OCI-LY1 (cell line): ENCODE results near the gene PTK7.

Experiments
- H2AFZ ChIP-seq: fragments of 200-600 bp; sonication (generic), shearing (Covaris generic); 2 replicates; pipeline ENCODE4 v1.6.0; 2014; ENCODE audit warnings: antibody characterized with exemption, mild to moderate bottlenecking, low read length
- H3F3A ChIP-seq: fragments of 200-600 bp; sonication (generic), shearing (Covaris generic); 2 replicates; pipeline ENCODE4 v1.6.0; 2014; ENCODE audit warnings: mild to moderate bottlenecking, antibody characterized with exemption, low read length, moderate library complexity; ENCODE audit not compliant: insufficient read depth
- H3K27ac ChIP-seq: fragments of 200-600 bp; sonication (generic); 2 replicates; pipeline ENCODE4 v1.5.1; 2014; ENCODE audit warnings: low read length, mixed run types, mild to moderate bottlenecking, low read depth; ENCODE audit not compliant: poor library complexity, severe bottlenecking
- H3K27me3 ChIP-seq: fragments of 200-600 bp; sonication (generic); 2 replicates; pipeline ENCODE4 v1.6.0; 2014; ENCODE audit warnings: antibody characterized with exemption, mild to moderate bottlenecking, low read length, moderate library complexity; ENCODE audit not compliant: insufficient read depth
- H3K36me3 ChIP-seq: fragments of 200-600 bp; sonication (generic); 2 replicates; pipeline ENCODE4 v1.6.1; 2014; ENCODE audit warnings: mild to moderate bottlenecking, antibody characterized with exemption, low read length, moderate library complexity, mixed read lengths; ENCODE audit not compliant: insufficient read depth
- H3K4me1 ChIP-seq: fragments of 200-600 bp; sonication (generic); 2 replicates; pipeline ENCODE4 v1.5.1; 2014; ENCODE audit warnings: mild to moderate bottlenecking, low read length, moderate library complexity; ENCODE audit not compliant: insufficient read depth, severe bottlenecking
- H3K4me2 ChIP-seq: fragments of 200-600 bp; sonication (generic), shearing (Covaris generic); 2 replicates; pipeline ENCODE4 v1.6.1; 2014; ENCODE audit warnings: low read length
- H3K4me3 ChIP-seq: fragments of 200-600 bp; sonication (generic); 2 replicates; pipeline ENCODE4 v1.5.1; 2014; ENCODE audit warnings: low read length, low read depth, mild to moderate bottlenecking, mixed read lengths; ENCODE audit not compliant: poor library complexity, severe bottlenecking
- H3K79me2 ChIP-seq: fragments of 200-600 bp; shearing (Covaris generic); 2 replicates; pipeline ENCODE4 v1.6.1; 2016; ENCODE audit warnings: mixed run types, low read length, mixed read lengths; ENCODE audit not compliant: insufficient read depth
- H3K9ac ChIP-seq: fragments of 200-600 bp; sonication (generic), shearing (Covaris generic); 2 replicates; pipeline ENCODE4 v1.6.1; 2014; ENCODE audit warnings: mild to moderate bottlenecking, low read length, mixed read lengths
- H3K9me2 ChIP-seq: fragments of 200-600 bp; sonication (generic), shearing (Covaris generic); 2 replicates; pipeline ENCODE4 v1.6.1; 2014; ENCODE audit warnings: low read depth, mild to moderate bottlenecking, low read length, mixed read lengths
- H3K9me3 ChIP-seq: fragments of 200-600 bp; shearing (Covaris generic); 2 replicates; pipeline ENCODE4 v1.6.1; 2014; ENCODE audit warnings: low read length, mixed read lengths
- H4K20me1 ChIP-seq: fragments of 200-600 bp; sonication (generic), shearing (Covaris generic); 2 replicates; pipeline ENCODE4 v1.6.0; 2016; ENCODE audit warnings: mild to moderate bottlenecking, low read length; ENCODE audit not compliant: insufficient read depth
- EZH2 ChIP-seq: fragments of 200-600 bp; sonication (generic), shearing (Covaris generic); IDR thresholded peaks from 2 replicates; pipeline ENCODE4 v1.8.0; 2017; ENCODE audit warnings: borderline replicate concordance, mixed run types, mild to moderate bottlenecking, antibody characterized with exemption, low read length, moderate library complexity, mixed read lengths
- TF ChIP-seq, protein P1 (sequence below): fragments of 200-600 bp; sonication (generic), shearing (Covaris generic); IDR thresholded peaks from 2 replicates; pipeline ENCODE4 v1.5.1; 2017; ENCODE audit warnings: mild to moderate bottlenecking, antibody characterized with exemption, low read length, moderate library complexity, mixed read lengths

Gene PTK7

GRCh38 chr6:43089874-43090558 lies 13.9 kb downstream of the PTK7 start:
- Histone ChIP-seq H2AFZ (no peak overlapping the region), H3K9ac (no peak overlapping the region), H3F3A (no peaks in the 10 kb centered on the region), H3K27me3 (no peaks in the 10 kb centered on the region), H3K27ac (no peak overlapping the region), H3K36me3 (no peaks in the 10 kb centered on the region), H3K79me2 (no peaks in the 10 kb centered on the region), H3K4me2 (no peak overlapping the region), H3K9me3 (no peaks in the 10 kb centered on the region), H4K20me1 (no peaks in the 10 kb centered on the region), H3K4me1 (no peaks in the 10 kb centered on the region), H3K9me2 (no peaks in the 10 kb centered on the region), H3K4me3 (no peak overlapping the region)
- TF ChIP-seq, protein P1, sequence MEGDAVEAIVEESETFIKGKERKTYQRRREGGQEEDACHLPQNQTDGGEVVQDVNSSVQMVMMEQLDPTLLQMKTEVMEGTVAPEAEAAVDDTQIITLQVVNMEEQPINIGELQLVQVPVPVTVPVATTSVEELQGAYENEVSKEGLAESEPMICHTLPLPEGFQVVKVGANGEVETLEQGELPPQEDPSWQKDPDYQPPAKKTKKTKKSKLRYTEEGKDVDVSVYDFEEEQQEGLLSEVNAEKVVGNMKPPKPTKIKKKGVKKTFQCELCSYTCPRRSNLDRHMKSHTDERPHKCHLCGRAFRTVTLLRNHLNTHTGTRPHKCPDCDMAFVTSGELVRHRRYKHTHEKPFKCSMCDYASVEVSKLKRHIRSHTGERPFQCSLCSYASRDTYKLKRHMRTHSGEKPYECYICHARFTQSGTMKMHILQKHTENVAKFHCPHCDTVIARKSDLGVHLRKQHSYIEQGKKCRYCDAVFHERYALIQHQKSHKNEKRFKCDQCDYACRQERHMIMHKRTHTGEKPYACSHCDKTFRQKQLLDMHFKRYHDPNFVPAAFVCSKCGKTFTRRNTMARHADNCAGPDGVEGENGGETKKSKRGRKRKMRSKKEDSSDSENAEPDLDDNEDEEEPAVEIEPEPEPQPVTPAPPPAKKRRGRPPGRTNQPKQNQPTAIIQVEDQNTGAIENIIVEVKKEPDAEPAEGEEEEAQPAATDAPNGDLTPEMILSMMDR: no peak
- no peak for TF ChIP-seq EZH2

DNA sequence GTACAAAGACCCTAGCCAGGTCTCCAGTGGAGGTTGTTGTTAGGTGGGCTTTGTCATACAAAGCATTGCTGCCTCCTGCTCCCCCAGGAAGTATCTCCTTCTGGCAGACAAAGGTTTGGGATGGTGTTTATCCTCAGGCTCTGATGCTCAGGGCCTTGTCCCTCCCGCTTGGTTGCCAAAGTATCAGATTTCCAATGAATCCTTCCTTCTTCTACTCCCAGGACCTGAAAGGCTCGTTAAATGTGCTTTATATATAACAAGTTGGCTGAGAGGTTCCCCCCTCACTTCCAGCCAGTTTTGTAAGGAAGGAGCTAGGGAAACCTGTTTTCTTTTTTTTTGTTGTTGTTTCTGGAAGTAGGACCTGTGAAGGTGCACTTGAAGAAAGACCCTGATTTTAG lies 14.4 kb downstream of the PTK7 start:
- no peaks in the 10 kb centered on the region for H3K4me1 ChIP-seq
- TF ChIP-seq, protein P1: no peak
- TF ChIP-seq EZH2: no peak
- no peak overlapping the region for H3K9ac ChIP-seq
- no peaks in the 10 kb centered on the region for H3K27me3 ChIP-seq
- H3K9me2 ChIP-seq: no peaks in the 10 kb centered on the region
- H3F3A ChIP-seq: no peaks in the 10 kb centered on the region
- no peaks in the 10 kb centered on the region for H3K79me2 ChIP-seq
- H3K27ac ChIP-seq: no peak overlapping the region
- no peaks in the 10 kb centered on the region for H4K20me1 ChIP-seq
- no peak overlapping the region for H3K4me3 ChIP-seq
- H3K4me2 ChIP-seq: no peak overlapping the region
- no peak overlapping the region for H2AFZ ChIP-seq
- no peaks in the 10 kb centered on the region for H3K9me3 ChIP-seq
- H3K36me3 ChIP-seq: no peaks in the 10 kb centered on the region

GRCh38 chr6:43091020-43091419 lies 14.9 kb downstream of the PTK7 start:
- no peaks in the 10 kb centered on the region for H3K79me2 ChIP-seq
- H4K20me1 ChIP-seq: no peaks in the 10 kb centered on the region
- no peak overlapping the region for H3K4me2 ChIP-seq
- H2AFZ ChIP-seq: no peak overlapping the region
- H3F3A ChIP-seq: no peaks in the 10 kb centered on the region
- no peaks in the 10 kb centered on the region for H3K4me1 ChIP-seq
- H3K27ac ChIP-seq: no peak overlapping the region
- no peak overlapping the region for H3K9ac ChIP-seq
- TF ChIP-seq EZH2: no peak
- TF ChIP-seq, protein P1: no peak
- no peaks in the 10 kb centered on the region for H3K9me2 ChIP-seq
- no peaks in the 10 kb centered on the region for H3K9me3 ChIP-seq
- H3K36me3 ChIP-seq: no peaks in the 10 kb centered on the region
- H3K4me3 ChIP-seq: no peak overlapping the region
- H3K27me3 ChIP-seq: no peaks in the 10 kb centered on the region
